Measurements from ENCODE around the gene WDPCP. TPM values are rescaled to one million over a fixed set of nuclear protein-coding genes. Genes with fewer than 3 reads are reported as not detected.

Gene WDPCP
- total and polyA plus RNA-seq, 2 of the 8 experiments (the other 6 are each of a cell fraction or from before 2014, with no cell fraction given), result 9.3 to 25.8 TPM

DNA sequence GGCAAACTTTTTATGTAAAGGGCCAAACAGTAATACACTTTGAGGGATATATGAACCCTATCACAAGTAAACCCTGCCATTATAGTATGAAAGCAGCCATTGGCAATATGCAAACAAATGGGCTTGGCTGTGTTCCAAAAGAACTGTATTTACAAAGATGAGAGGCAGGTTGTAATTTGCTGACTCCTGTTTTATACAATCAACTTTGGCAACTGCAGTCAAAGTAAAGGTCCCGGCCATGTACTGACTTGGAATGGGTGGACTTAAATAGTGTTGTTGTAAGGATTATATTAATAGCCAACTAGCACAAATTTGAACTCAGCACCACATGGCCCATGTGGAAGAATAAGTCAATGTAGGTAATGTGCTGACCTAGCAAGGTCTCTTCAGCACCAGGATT, 223.4 kb downstream of the WDPCP start (continued):
- no peak for TF ChIP-seq CHD7 (IDR thresholded peaks at IDR 0.05; ENCODE audit: insufficient replicate concordance, low read length)
- TF ChIP-seq CREB1 (IDR thresholded peaks at IDR 0.05), result no peak
- TF ChIP-seq GABPA (IDR thresholded peaks at IDR 0.05; ENCODE audit: borderline replicate concordance, insufficient read depth, low read length), result no peak
- TF ChIP-seq NANOG (IDR thresholded peaks at IDR 0.05; ENCODE audit: insufficient read depth, low read depth, low read length, poor library complexity, severe bottlenecking), result no peak
- TF ChIP-seq ATF2 (IDR thresholded peaks at IDR 0.05; ENCODE audit: low read length), result no peak
- no peak for TF ChIP-seq EZH2 (IDR thresholded peaks at IDR 0.05; ENCODE audit: low read depth, low read length, severe bottlenecking)
- TF ChIP-seq SUZ12 (IDR thresholded peaks at IDR 0.05; ENCODE audit: low read length), result no peak
- no peak for TF ChIP-seq EGR1 (IDR thresholded peaks at IDR 0.05; ENCODE audit: borderline replicate concordance, low read depth, low read length)
- TF ChIP-seq CTBP2 (IDR thresholded peaks at IDR 0.05; ENCODE audit: borderline replicate concordance, insufficient read depth, insufficient read length, low read length), result no peak
